ENCODE results near the gene GATA6.

Gene GATA6

DNA sequence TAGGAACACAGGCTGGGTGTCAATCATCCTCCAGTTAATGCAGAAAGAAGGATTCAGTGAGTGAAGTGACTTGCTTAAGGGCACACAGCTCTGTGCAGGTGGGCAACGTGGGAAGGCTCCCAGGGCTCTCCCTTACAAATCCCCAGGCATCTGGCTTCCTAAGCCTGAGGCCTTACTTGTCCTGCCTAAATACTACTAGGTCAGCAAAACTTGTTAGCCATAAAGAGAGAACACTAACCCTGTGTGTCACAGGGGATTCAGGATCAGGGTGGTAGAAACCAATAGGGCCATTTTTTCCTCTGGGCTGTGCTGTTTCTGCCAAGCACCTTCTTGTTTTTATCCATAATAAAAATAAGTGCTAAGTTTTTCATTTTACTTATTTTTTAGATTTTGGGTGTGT lies 55.0 kb downstream of the GATA6 start:
- TF ChIP-seq MYC (IDR thresholded peaks at IDR 0.05; ENCODE audit: low read depth, low read length) (no peak), POLR2A (IDR thresholded peaks at IDR 0.05; ENCODE audit: extremely low read depth, insufficient read length) (no peak)
- TF ChIP-seq, protein P1, sequence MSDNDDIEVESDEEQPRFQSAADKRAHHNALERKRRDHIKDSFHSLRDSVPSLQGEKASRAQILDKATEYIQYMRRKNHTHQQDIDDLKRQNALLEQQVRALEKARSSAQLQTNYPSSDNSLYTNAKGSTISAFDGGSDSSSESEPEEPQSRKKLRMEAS (IDR thresholded peaks at IDR 0.05; ENCODE audit: low read depth, low read length) = no peak
- TF ChIP-seq, protein P2, sequence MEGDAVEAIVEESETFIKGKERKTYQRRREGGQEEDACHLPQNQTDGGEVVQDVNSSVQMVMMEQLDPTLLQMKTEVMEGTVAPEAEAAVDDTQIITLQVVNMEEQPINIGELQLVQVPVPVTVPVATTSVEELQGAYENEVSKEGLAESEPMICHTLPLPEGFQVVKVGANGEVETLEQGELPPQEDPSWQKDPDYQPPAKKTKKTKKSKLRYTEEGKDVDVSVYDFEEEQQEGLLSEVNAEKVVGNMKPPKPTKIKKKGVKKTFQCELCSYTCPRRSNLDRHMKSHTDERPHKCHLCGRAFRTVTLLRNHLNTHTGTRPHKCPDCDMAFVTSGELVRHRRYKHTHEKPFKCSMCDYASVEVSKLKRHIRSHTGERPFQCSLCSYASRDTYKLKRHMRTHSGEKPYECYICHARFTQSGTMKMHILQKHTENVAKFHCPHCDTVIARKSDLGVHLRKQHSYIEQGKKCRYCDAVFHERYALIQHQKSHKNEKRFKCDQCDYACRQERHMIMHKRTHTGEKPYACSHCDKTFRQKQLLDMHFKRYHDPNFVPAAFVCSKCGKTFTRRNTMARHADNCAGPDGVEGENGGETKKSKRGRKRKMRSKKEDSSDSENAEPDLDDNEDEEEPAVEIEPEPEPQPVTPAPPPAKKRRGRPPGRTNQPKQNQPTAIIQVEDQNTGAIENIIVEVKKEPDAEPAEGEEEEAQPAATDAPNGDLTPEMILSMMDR (IDR thresholded peaks at IDR 0.05; ENCODE audit: low read depth, low read length) = no peak

DNA sequence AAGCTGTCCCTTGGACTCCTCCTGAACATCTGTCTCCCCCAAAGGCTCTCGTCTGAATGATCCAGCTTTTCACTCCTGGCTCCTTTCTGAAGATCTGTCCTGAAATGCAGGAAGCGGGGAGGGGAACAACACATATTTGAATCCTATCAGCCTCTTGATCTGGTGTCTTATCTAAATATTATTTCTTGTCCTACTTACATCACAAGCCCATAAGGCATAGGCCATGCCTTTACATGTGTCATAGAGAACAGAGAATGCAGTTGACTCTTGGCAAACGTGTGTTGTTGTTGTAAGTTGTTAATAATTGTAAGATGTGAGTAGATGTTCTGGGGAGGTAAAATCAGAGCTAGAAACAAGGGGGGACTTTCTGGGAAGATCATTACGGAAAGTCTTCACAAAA lies 57.4 kb downstream of the GATA6 start:
- DNase-seq (ENCODE audit: low read depth) = no peak
- H3K4me3 ChIP-seq (ENCODE audit: low read depth, low read length) = no peak overlapping the region
- TF ChIP-seq, protein P2 (IDR thresholded peaks at IDR 0.05; ENCODE audit: low read depth, low read length) = no peak
- TF ChIP-seq, protein P1 (IDR thresholded peaks at IDR 0.05; ENCODE audit: low read depth, low read length) = no peak
- TF ChIP-seq MYC (IDR thresholded peaks at IDR 0.05; ENCODE audit: low read depth, low read length) (no peak), POLR2A (IDR thresholded peaks at IDR 0.05; ENCODE audit: extremely low read depth, insufficient read length) (no peak)

More for the DNA sequence above, 55.0 kb downstream of the GATA6 start:
- DNase-seq (ENCODE audit: low read depth) = no peak
- no peak overlapping the region for H3K4me3 ChIP-seq (ENCODE audit: low read depth, low read length)

DNA sequence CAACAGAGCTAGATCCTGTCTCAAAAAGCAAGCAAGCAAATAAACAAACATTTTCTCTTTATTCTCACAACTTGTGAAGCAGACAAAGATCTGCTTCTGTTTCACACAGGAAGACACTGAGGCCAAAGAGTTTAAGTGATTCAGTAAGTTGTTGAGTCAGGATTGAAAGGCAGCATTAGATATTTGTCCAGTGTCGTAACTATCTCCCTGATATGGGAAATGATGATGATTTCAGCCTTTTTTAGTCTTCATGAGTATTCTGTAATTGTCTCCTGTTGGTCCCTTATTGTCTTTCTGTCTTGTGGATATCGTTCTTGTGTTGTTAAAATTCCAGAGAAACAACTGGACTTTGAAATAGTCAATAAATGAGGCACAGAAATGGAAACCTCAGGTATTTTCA lies 59.6 kb downstream of the GATA6 start:
- DNase-seq (ENCODE audit: low read depth) = no peak
- H3K4me3 ChIP-seq (ENCODE audit: low read depth, low read length) = no peak overlapping the region
- TF ChIP-seq, protein P1 (IDR thresholded peaks at IDR 0.05; ENCODE audit: low read depth, low read length) = no peak
- TF ChIP-seq, protein P2 (IDR thresholded peaks at IDR 0.05; ENCODE audit: low read depth, low read length) = no peak
- no peak for TF ChIP-seq MYC (IDR thresholded peaks at IDR 0.05; ENCODE audit: low read depth, low read length)
- TF ChIP-seq POLR2A (IDR thresholded peaks at IDR 0.05; ENCODE audit: extremely low read depth, insufficient read length) = no peak

DNA sequence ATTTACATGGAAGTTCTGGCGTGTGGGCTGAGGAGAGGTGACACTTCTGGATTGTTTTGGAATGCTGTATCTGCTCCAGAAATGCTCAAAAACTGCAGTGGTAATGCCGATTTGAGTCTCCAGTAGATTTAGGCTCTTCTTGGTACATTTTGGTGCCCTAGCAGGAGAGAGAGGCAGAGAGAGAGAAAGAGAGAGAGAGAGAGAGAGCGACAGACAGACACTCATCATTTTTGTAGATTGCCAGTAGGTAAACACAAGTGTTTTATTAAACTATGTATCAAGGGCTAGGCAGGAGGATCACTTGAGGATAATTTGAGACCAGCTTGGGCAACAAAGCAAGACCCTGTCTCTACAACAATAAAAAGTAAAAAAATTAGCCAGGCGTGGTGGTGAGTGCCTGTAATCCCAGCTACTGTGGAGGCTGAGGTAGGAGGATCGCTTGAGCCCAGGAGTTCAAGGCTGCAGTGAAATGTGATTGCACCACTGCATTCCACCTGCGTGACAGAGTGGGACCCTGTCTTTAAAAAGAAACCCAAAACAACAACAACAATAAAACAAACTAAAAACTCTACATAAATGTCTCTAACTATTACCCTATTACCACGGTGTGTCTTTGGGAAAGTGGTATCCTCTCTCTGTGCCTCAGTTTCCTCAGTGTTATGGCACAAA lies 60.2 kb downstream of the GATA6 start:
- TF ChIP-seq, protein P2 (IDR thresholded peaks at IDR 0.05; ENCODE audit: low read depth, low read length) = no peak
- TF ChIP-seq, protein P1 (IDR thresholded peaks at IDR 0.05; ENCODE audit: low read depth, low read length) = no peak
- TF ChIP-seq MYC (IDR thresholded peaks at IDR 0.05; ENCODE audit: low read depth, low read length) (no peak), POLR2A (IDR thresholded peaks at IDR 0.05; ENCODE audit: extremely low read depth, insufficient read length) (no peak)
- no peak overlapping the region for H3K4me3 ChIP-seq (ENCODE audit: low read depth, low read length)
- no peak for DNase-seq (ENCODE audit: low read depth)

DNA sequence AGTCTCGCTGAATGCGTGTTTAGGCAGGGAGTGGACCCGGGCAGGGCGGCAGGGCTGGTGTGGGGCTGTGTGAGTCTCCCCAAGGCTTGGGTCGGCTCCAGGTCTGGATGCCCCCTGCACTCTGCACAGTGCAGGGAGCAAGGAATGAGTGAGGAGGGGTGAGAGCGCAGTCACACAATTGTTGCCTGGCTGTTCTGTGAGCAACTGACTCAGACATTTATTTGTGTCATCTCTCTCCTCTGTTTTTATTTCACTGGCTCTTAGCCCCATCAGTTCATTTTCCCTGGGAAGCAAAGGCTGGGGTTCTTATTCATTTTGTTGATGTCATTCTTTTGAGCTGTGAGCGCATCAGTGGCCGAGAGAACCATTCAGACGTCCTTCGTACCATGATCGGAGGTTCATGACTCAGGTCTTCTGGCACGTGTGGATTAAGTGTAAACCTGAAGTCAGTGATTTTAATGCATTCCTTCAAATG lies 61.1 kb downstream of the GATA6 start:
- no peak for DNase-seq (ENCODE audit: low read depth)
- H3K4me3 ChIP-seq (ENCODE audit: low read depth, low read length) = no peak overlapping the region
- TF ChIP-seq POLR2A (IDR thresholded peaks at IDR 0.05; ENCODE audit: extremely low read depth, insufficient read length) = no peak
- TF ChIP-seq, protein P2 (IDR thresholded peaks at IDR 0.05; ENCODE audit: low read depth, low read length) = no peak
- TF ChIP-seq, protein P1 (IDR thresholded peaks at IDR 0.05; ENCODE audit: low read depth, low read length) = no peak
